IMR-90 (cell line): ENCODE measurements around the gene SAT1.

Source experiments
- CTCF ChIP-seq: conservative IDR thresholded peaks from 2 replicates; pipeline ENCODE4 v1.5.1; 2012; ENCODE audit warnings: mild to moderate bottlenecking, low read depth, low read length, improper control_type of control experiment
- SMC3 ChIP-seq: fragments of 150-350 bp; IDR thresholded peaks from 2 replicates; pipeline ENCODE4 v1.6.1; 2016; ENCODE audit warnings: low read depth, mild to moderate bottlenecking, antibody characterized with exemption, low read length, moderate library complexity

GRCh38 chrX:23770142-23770541, 12.8 kb upstream of the SAT1 start:
- TF ChIP-seq SMC3, result no peak
- TF ChIP-seq CTCF, result no peak
